Superior temporal gyrus (tissue), 1 donor: Measurements from ENCODE around the gene PTPRN2.
"Not testable (repeated sequence)": the region's sequence is repeated elsewhere in the genome, so short reads cannot be mapped to it uniquely, and the experiment has no call there.

ENCODE experiments used
- DNase-seq: peaks from one replicate; pipeline ENCODE4 v3.0.0-alpha.2; 2016; ENCODE audit errors: extremely low spot score

PTPRN2 gene

DNA sequence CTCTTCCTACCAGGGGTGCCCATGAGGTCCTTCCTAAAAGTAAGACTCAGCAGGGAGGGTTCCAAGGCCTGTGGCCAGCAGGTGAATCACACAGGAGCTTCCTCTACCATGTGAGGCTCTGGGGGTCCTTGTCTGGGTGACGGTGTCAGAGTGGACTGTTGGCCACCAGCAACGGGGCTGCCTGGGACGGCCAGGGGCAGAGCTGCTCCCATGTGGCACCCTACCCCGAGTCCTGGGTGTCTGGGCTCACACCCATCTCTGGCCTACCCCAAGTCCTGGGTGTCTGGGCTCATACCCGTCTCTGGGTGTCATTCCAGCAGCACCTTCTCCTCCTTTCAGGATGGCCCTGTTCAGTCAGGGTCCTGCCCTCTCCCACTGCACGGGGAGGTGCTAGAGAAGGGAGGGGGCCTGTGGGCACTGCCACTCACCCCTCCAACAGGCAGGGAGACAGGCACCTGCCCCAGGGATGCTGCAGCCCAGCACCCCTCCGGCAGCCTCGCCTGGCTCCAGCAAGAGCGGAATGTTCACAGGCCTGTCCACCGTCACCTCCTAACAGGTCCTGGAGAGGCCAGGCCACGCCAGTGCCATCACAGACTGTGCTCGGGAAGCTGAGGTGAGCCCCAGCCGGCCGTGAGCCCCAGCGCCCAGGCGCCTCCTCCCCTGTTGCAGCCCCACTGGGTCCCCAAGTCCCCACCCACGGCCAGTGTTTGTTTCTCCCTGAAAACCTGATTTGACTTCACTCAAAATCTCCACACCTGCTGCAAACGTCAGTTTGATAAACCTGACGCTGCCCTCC lies 143.7 kb downstream of the PTPRN2 start:
- no peak for DNase-seq

DNA sequence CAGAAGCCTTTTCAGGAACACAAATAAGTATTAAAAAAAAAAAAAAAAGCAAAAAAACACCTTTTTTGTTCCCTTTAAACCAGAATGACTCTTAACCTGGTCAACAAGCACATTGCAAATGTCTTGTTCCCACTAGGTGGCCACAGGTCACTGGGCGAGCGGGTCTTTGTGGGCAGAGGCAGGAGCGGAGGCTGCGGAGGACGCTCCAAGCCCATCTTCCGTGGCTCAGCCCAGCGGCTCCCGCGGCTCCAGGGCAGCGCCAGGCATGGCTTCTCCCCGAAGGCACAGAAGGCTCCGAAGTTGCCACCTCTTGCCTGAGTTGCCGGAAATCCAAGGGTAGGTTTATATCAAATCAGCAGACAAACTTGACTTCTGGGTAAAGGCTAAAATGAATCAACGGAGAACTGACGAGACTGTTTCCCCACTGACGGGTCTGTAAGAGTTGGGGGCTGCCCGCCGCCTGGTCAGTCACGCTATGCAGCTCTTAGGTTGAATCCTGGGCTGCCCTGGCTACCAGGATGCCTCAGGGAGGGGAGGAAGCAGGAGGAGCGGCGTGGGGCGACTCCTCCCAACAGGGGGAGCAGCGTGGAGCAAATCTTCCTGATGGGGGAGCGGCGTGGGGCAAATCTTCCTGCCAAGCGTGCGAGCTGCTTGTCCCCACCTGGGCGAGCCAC lies 144.5 kb downstream of the PTPRN2 start:
- DNase-seq = no peak

GRCh38 chr7:158442260-158442659 lies 145.4 kb downstream of the PTPRN2 start:
- DNase-seq = peak; percentile 57

DNA sequence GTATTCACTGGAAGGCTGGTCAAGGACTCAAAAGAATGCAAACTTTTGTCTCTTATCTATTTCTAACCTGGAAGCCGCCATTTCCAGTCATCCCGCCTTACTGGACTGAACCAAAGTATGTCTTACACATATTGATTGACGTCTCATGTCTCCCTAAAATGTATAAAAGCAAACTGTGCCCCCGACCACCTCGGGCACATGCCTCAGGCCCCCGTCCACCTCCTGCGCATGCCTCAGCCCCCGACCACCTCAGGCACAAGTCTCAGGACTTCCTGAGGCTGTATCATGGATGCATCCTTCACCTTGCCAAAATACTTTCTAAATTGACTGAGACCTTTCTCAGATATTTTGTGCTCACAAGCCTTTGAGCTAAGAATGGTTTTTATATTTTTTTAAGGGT lies 148.6 kb downstream of the PTPRN2 start:
- DNase-seq = no peak

DNA sequence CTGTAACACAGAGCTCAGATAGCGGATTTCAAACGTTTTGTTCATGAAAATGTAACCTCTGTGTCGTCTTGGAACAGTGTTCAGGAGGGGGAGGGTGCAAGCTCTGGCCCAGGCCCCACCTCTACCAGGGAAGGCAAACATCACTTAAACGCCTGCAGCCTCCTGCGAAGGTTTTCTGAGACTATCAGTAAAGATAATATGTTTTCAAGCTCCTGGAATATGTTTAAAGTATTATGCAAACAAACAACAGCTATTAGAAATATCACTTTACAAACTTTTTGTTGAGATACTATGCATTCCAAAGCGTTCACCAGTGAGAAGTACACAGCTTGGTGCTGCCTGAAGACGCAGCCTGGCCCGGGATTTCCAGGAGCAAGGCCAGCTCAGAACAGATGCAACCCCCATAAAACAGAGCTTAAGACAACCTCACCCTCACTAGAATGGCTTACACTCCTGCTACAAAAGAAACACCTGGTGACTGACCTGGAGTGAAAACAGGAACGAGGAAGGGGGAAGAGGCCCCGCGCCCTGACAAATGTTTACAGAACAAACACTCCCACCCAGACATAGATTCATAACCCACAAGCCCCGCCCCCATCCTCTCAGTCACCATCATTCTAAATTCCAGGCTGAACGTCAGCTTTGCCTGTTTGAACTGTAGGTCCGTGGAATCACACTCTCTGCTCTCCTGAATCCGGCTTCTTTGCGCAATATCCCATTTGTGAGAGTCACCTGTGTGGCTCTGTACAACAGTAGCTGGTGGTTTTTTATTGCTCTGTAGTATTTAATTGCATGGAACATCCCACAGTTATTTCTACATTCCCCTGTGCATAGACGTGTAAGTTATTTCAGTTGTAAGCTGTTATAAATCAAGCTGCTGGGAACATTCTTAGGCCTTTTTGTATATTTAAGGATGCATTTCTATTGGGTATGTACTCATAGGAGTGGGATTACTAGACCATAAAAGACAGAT lies 155.0 kb downstream of the PTPRN2 start:
- no peak for DNase-seq

DNA sequence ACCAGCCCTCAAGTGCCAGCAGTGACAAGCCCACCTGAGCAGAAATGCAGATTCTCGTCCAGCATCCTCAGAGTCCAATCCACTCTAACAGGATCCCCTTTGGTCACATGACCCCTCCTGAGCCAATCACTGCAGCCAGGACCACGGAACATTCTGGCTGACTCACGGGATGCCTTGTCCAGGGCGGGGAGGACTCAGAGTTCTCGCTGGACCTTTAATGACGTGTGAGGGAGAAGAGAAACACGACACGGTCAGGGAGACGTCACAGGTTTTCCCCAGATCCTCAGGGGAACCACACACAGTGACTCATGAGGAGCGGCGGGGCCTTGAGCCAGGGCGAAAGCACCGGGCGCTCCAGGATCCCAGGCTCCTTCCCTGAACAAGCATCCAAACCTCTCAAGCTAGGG lies 155.7 kb downstream of the PTPRN2 start:
- DNase-seq = no peak

DNA sequence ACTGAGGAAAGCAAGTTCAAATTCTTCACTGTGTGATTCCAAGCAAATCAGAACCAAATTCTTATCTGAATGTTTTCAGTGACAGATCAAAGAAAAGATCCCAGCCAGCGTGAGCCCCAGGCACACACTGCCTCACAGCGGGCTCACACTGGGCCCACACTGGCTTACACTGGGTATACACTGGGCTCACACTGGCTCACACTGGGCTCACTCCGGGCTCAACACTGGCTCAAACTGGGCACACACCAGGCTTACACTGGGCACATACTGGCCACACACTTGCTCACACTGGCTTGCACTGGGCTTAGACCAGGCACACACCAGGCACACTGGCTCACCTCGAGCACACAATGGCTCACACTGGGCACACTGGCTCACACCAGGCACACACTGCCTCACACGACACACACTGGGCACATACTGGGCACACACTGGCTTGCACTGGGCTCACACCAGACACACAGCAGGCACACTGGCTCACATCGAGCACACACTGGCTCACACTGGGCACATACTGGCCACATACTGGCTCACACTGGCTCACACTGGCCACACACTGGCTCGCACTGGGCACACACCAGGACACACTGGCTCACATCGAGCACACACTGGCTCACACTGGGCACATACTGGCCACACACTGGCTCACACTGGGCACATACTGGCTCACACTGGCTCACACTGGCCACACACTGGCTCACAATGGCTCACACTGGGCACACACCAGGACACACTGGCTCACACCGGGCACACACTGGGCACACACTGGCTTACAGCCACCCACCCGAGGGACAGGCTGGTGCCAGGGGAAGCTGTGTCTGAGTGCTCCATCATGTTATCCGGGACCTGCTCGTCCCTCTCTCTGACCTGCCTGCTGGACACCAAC lies 156.3 kb downstream of the PTPRN2 start:
- DNase-seq = no peak

DNA sequence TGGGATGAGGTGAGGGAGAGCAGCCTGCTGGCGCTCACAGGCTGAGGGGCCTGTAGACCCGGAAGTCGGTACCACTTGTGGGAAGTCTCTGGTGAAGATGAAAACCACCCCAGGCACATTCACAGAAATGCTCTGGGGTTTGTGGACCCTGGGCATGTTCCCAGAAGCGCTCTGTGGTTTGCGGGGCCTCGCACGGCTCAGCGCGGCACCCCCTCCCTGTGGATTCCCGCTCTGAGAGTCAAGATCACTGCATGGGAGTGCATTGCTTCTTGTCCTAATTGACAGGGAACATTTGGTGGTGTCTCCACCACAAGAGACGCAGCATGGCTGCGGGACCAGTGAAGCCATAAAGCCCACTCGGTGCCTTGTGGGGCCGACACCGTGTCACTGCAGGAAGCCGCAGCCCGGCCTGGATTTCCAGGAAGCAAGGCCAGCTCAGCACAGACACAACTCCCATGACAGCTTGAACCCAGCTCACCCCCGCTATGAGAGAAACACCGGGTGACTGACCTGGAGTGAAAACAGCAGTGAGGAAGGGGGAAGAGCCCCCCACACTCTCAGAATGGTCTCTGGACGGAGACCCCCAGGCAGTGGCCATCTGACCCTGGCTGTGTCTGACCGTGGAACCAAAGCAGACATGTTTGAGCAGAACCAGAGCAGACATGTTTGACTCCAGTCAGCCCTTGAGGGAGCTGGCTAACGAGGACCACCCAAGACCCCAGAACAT lies 157.2 kb downstream of the PTPRN2 start:
- DNase-seq = no peak

GRCh38 chr7:158428837-158429753 lies 158.5 kb downstream of the PTPRN2 start:
- no peak for DNase-seq

- no peak for DNase-seq
These were observed 159.3 kb downstream of the PTPRN2 start for GRCh38 chr7:158428131-158428836.

DNA sequence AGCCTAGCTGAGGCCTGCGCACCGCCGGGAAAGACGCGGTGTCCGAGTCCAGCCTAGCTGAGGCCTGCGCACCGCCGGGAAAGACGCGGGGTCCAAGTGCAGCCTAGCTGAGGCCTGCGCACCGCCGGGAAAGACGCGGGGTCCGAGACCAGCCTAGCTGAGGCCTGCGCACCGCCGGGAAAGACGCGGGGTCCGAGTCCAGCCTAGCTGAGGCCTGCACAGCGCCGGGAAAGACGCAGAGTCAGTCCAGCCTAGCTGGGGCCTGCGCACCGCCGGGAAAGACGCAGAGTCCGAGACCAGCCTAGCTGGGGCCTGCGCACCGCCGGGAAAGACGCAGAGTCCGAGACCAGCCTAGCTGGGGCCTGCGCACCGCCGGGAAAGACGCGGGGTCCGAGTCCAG lies 161.9 kb downstream of the PTPRN2 start:
- DNase-seq = not testable (repeated sequence)

DNA sequence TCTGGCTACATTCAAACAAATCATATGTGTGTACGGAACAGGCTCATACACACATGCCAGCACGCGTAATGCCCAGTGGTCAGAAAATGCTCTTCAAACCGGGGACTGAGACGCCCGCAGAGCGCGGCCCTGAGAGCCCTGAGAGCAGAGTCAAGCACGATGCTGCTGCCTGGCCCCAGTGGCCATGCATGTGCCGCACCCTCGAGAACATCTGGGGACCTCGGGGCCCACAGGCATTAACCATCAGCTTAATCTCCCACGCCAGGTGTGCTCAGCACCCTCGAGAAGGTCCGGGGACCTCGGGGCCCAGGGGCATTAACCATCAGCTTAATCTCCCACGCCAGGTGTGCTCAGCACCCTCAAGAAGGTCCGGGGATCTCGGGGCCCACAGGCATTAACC lies 163.1 kb downstream of the PTPRN2 start:
- DNase-seq = no peak

GRCh38 chr7:158424011-158424410 lies 163.6 kb downstream of the PTPRN2 start:
- DNase-seq = no peak

GRCh38 chr7:158422887-158423560 lies 164.6 kb downstream of the PTPRN2 start:
- no peak for DNase-seq

DNA sequence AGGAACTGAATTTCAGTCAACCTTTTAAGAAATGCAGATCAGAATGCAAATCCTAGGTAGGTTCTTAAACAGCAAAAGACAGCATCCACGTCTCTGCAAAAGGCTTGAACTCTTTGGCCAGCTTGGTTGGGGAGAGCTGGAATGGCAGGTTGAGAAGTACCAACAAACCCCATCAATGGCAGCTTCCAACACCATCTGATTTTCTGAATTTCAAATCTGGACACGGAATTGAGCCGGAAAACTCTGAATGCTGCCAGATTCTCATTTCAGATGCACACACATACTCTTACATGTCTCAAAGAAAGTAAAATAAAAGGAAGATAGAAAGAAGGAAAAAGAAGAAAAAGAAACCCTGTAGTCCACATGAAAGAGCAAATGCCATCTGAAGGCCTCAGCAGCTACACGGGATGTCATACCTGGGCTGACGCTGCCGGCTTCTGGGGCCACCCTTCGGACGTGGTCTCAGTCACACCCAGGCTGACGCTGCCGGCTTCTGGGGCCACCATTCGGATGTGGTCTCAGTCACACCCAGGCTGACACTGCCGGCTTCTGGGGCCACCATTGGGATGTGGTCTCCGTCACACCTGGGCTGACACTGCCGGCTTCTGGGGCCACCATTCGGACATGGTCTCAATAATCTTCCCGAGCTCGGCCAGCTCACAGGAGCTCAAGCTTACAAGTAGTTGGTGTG lies 165.3 kb downstream of the PTPRN2 start:
- DNase-seq = no peak

DNA sequence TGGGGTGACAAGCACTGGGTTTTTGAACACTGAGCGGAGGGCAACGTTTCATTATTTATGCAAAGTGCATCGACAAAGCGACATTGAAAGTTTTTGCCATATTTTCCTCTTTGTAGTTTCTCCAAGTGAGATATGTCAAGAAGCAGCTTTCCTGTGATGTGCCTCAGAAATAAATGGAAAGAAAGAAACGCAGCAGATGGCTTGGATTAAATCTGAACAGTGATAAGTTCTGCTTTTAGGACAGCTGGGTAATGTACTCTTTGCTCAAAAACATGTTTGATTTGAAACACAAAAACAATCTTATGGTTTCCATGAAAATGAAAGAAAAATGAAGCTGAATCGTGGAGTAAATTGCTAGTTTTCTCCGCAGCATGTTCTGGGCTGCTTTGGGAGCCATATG lies 166.3 kb downstream of the PTPRN2 start:
- peak; percentile 69 for DNase-seq

GRCh38 chr7:158420591-158421340 lies 166.9 kb downstream of the PTPRN2 start:
- DNase-seq = no peak
